Islet precursor cell (in vitro differentiated cells): Measurements from ENCODE around the gene FGD6.
"Not testable (repeated sequence)": the region's sequence is repeated elsewhere in the genome, so short reads cannot be mapped to it uniquely, and the experiment has no call there.

Experiments
- DNase-seq: peaks from one replicate; pipeline ENCODE4 v3.0.0-alpha.2; 2018

The FGD6 gene

GRCh38 chr12:95118138-95118787 is 99.0 kb downstream of the FGD6 start:
- no peak for DNase-seq

- peak; percentile 61 for DNase-seq
Observed at GRCh38 chr12:95117178-95117599, 100.1 kb downstream of the FGD6 start.

GRCh38 chr12:95116773-95117172 is 100.5 kb downstream of the FGD6 start:
- DNase-seq, result peak; percentile 86

- no peak for DNase-seq
Observed at GRCh38 chr12:95116341-95116740, 100.9 kb downstream of the FGD6 start.

GRCh38 chr12:95115641-95116040 is 101.6 kb downstream of the FGD6 start:
- no peak for DNase-seq

GRCh38 chr12:95114766-95115405 is 102.4 kb downstream of the FGD6 start:
- DNase-seq, result peak; percentile 68

GRCh38 chr12:95107362-95107761 is 109.9 kb downstream of the FGD6 start:
- no peak for DNase-seq

GRCh38 chr12:95105540-95105939 is 111.7 kb downstream of the FGD6 start:
- peak; percentile 24 for DNase-seq

GRCh38 chr12:95104919-95105452 is 112.3 kb downstream of the FGD6 start:
- DNase-seq, result no peak

GRCh38 chr12:95102916-95103671 is 114.2 kb downstream of the FGD6 start:
- no peak for DNase-seq

GRCh38 chr12:95101957-95102356 is 115.3 kb downstream of the FGD6 start:
- peak; percentile 22 for DNase-seq

GRCh38 chr12:95100264-95101190 is 116.7 kb downstream of the FGD6 start:
- DNase-seq, result peak; percentile 72

GRCh38 chr12:95099270-95099790 is 117.9 kb downstream of the FGD6 start:
- no peak for DNase-seq

GRCh38 chr12:95096852-95097251 is 120.4 kb downstream of the FGD6 start:
- no peak for DNase-seq

- DNase-seq, result no peak
Observed at GRCh38 chr12:95096378-95096777, 120.9 kb downstream of the FGD6 start.

GRCh38 chr12:95095866-95096265 is 121.4 kb downstream of the FGD6 start:
- DNase-seq, result not testable (repeated sequence)

- no peak for DNase-seq
Observed at GRCh38 chr12:95089462-95089861, 127.8 kb downstream of the FGD6 start.

GRCh38 chr12:95088379-95088778 is 128.9 kb downstream of the FGD6 start:
- DNase-seq, result no peak

- DNase-seq, result no peak
Observed at GRCh38 chr12:95085612-95086011, 131.7 kb downstream of the FGD6 start.

- peak; percentile 95 for DNase-seq
Observed at GRCh38 chr12:95083938-95084337, 133.3 kb downstream of the FGD6 start.

- DNase-seq, result no peak
Observed at GRCh38 chr12:95083471-95083870, 133.8 kb downstream of the FGD6 start.

- no peak for DNase-seq
Observed at GRCh38 chr12:95077341-95077740, 139.9 kb downstream of the FGD6 start.
